H1 (cell line): ENCODE data around the gene KRTAP2-3. TPM values are rescaled to one million over a fixed set of nuclear protein-coding genes. Genes with fewer than 3 reads are reported as not detected.

ENCODE experiments used
- CTCF ChIA-PET: fragments of 300-600 bp; sonication (Branson Sonifier 250); formaldehyde crosslinking; loops from one replicate; lab custom pipeline; 2021; ENCODE audit not compliant: partially characterized antibody; lab: Charles Lee
- POLR2A ChIA-PET: fragments of 300-600 bp; sonication (Branson Sonifier 250); formaldehyde crosslinking; loops from one replicate; lab custom pipeline; 2021; ENCODE audit warnings: inconsistent platforms; ENCODE audit not compliant: partially characterized antibody; lab: Charles Lee
- DNase-seq, 2 experiments: peaks; one replicate each; pipeline versions ENCODE4 v3.0.0 to v3.0.0-alpha.2; 2010 to 2022; ENCODE audit warnings: low spot score in 2 of 2, low read depth in 1 of 2, mixed read lengths in 1 of 2
- FAIRE-seq: peaks from 2 replicates; lab custom pipeline; 2011; peaks lifted over from hg19 to GRCh38; lab: Jason Lieb, UNC
- H2AFZ ChIP-seq: 2 replicates; pipeline ENCODE4 v1.8.1; 2012; ENCODE audit warnings: low read length, inconsistent platforms
- H2AK5ac ChIP-seq: 2 replicates; pipeline ENCODE4 v1.6.1; 2013; ENCODE audit warnings: low read depth, low read length
- H2BK120ac ChIP-seq: replicated peaks from 2 replicates; pipeline ENCODE3; 2013; ENCODE audit warnings: low read depth, low read length, inconsistent platforms
- H2BK12ac ChIP-seq: 2 replicates; pipeline ENCODE4 v1.6.1; 2013; ENCODE audit warnings: low read depth, low read length
- H2BK15ac ChIP-seq: 2 replicates; pipeline ENCODE4 v1.6.1; 2013; ENCODE audit warnings: low read length
- H2BK20ac ChIP-seq: 2 replicates; pipeline ENCODE4 v1.6.1; 2013; ENCODE audit warnings: low read length
- H2BK5ac ChIP-seq: 2 replicates; pipeline ENCODE4 v1.6.1; 2013; ENCODE audit warnings: low read depth, low read length
- H3K14ac ChIP-seq: 2 replicates; pipeline ENCODE4 v1.6.1; 2013; ENCODE audit warnings: inconsistent platforms; ENCODE audit not compliant: insufficient read length
- H3K18ac ChIP-seq: 2 replicates; pipeline ENCODE4 v1.6.1; 2013; ENCODE audit warnings: low read length; ENCODE audit errors: extremely low read depth
- H3K23ac ChIP-seq: 2 replicates; pipeline ENCODE4 v1.6.1; 2013; ENCODE audit warnings: inconsistent platforms; ENCODE audit not compliant: insufficient read length
- H3K23me2 ChIP-seq: 2 replicates; pipeline ENCODE4 v1.6.1; 2013; ENCODE audit warnings: low read depth, low read length
- H3K27ac ChIP-seq: 2 replicates; pipeline ENCODE4 v1.6.1; 2011; ENCODE audit warnings: low read depth, low read length, inconsistent platforms
- H3K27me3 ChIP-seq, 4 experiments: replicated peaks in 1 of 4; 1 replicate in 1 of 4; 2 replicates in 3 of 4; pipeline versions ENCODE4 v1.6.1 to v1.8.1; 2011 to 2013; ENCODE audit warnings: low read length in 3 of 4, mild to moderate bottlenecking in 3 of 4, inconsistent platforms in 2 of 4, mixed read lengths in 2 of 4, moderate library complexity in 1 of 4; ENCODE audit not compliant: control insufficient read depth in 3 of 4, insufficient read depth in 3 of 4; ENCODE audit errors: extremely low read depth in 1 of 4
- H3K36me3 ChIP-seq, 4 experiments: 2 replicates each; pipeline versions ENCODE4 v1.6.1 to v1.8.1; 2011 to 2013; ENCODE audit warnings: mild to moderate bottlenecking in 4 of 4, low read length in 3 of 4, moderate library complexity in 2 of 4, control low read depth in 1 of 4, inconsistent platforms in 1 of 4; ENCODE audit not compliant: insufficient read depth in 4 of 4, control insufficient read depth in 2 of 4
- H3K4ac ChIP-seq: replicated peaks from 2 replicates; pipeline ENCODE3; 2013; ENCODE audit warnings: low read length, low read depth, mixed read lengths, inconsistent platforms; ENCODE audit not compliant: insufficient read length
- H3K4me1 ChIP-seq, 4 experiments: replicated peaks in 1 of 4; 1 replicate in 1 of 4; 2 replicates in 3 of 4; pipeline versions ENCODE4 v1.6.1 to v1.8.1; 2011 to 2013; ENCODE audit warnings: low read length in 3 of 4, inconsistent platforms in 2 of 4, mixed read lengths in 1 of 4; ENCODE audit not compliant: insufficient read depth in 4 of 4, control insufficient read depth in 3 of 4
- H3K4me2 ChIP-seq, 2 experiments: 2 replicates each; pipeline versions ENCODE4 v1.6.1 to v1.8.1; 2011 to 2013; ENCODE audit warnings: low read depth in 2 of 2, low read length in 2 of 2, control low read depth in 1 of 2, inconsistent platforms in 1 of 2, mild to moderate bottlenecking in 1 of 2; ENCODE audit not compliant: insufficient read depth in 1 of 2
- H3K4me3 ChIP-seq, 4 experiments: fragments of 200-600, 300-600 bp in 1 of 4; sonication (generic), shearing (Covaris generic), sonication (Bioruptor Twin) in 1 of 4; 2 replicates each; pipeline versions ENCODE4 v1.5.1 to v1.8.1; 2011 to 2016; ENCODE audit warnings: low read length in 4 of 4, low read depth in 3 of 4, control low read depth in 2 of 4, inconsistent platforms in 2 of 4, mild to moderate bottlenecking in 2 of 4, mixed read lengths in 1 of 4, moderate library complexity in 1 of 4; ENCODE audit not compliant: insufficient read depth in 2 of 4; ENCODE audit errors: extremely low read depth in 1 of 4
- H3K56ac ChIP-seq: replicated peaks from 2 replicates; pipeline ENCODE3; 2013; ENCODE audit warnings: low read depth, mild to moderate bottlenecking, mixed read lengths, low read length, inconsistent platforms; ENCODE audit not compliant: insufficient read length
- H3K79me1 ChIP-seq: 2 replicates; pipeline ENCODE4 v1.6.1; 2013; ENCODE audit warnings: low read depth, low read length, control low read depth
- H3K79me2 ChIP-seq, 2 experiments: 2 replicates each; pipeline versions ENCODE4 v1.6.1 to v1.8.1; 2012 to 2013; ENCODE audit warnings: low read length in 2 of 2, mild to moderate bottlenecking in 2 of 2, inconsistent platforms in 1 of 2; ENCODE audit not compliant: insufficient read depth in 2 of 2, control insufficient read depth in 1 of 2
- H3K9ac ChIP-seq, 4 experiments: replicated peaks in 1 of 4; 1 replicate in 1 of 4; 2 replicates in 3 of 4; pipeline versions ENCODE4 v1.6.1 to v1.8.1; 2011 to 2013; ENCODE audit warnings: low read depth in 3 of 4, low read length in 3 of 4, control low read depth in 2 of 4, mild to moderate bottlenecking in 2 of 4, moderate library complexity in 2 of 4, inconsistent platforms in 1 of 4; ENCODE audit errors: extremely low read depth in 1 of 4
- H3K9me3 ChIP-seq, 2 experiments: 2 replicates each; pipeline versions ENCODE4 v1.6.1 to v1.8.1; 2012 to 2013; ENCODE audit warnings: mild to moderate bottlenecking in 2 of 2, moderate library complexity in 2 of 2, control low read depth in 1 of 2, inconsistent platforms in 1 of 2, low read depth in 1 of 2, low read length in 1 of 2, mixed read lengths in 1 of 2; ENCODE audit not compliant: insufficient read depth in 2 of 2
- H4K20me1 ChIP-seq, 2 experiments: replicated peaks in 1 of 2; 2 replicates each; pipeline versions ENCODE3 to v1.8.1; 2011 to 2013; ENCODE audit warnings: inconsistent platforms in 2 of 2, low read length in 2 of 2, mild to moderate bottlenecking in 1 of 2; ENCODE audit not compliant: insufficient read depth in 2 of 2, control insufficient read depth in 1 of 2
- H4K5ac ChIP-seq: 2 replicates; pipeline ENCODE4 v1.6.1; 2013; ENCODE audit warnings: low read length, low read depth, mixed read lengths, inconsistent platforms; ENCODE audit not compliant: insufficient read length
- H4K8ac ChIP-seq: 2 replicates; pipeline ENCODE4 v1.8.0; 2013; ENCODE audit warnings: mild to moderate bottlenecking, moderate library complexity, low read length, inconsistent platforms; ENCODE audit not compliant: insufficient read depth; ENCODE audit errors: extremely low read depth
- H4K91ac ChIP-seq: replicated peaks from 2 replicates; pipeline ENCODE3; 2013; ENCODE audit warnings: low read length, mixed read lengths, inconsistent platforms; ENCODE audit not compliant: insufficient read length
- BCL11A ChIP-seq, 2 experiments: IDR thresholded peaks; one replicate each; pipeline ENCODE4 v1.6.1; 2011; ENCODE audit warnings: low read depth in 2 of 2, low read length in 2 of 2, mild to moderate bottlenecking in 2 of 2
- CTBP2 ChIP-seq: IDR thresholded peaks from 2 replicates; pipeline ENCODE4 v1.7.0; 2011; ENCODE audit warnings: borderline replicate concordance, mild to moderate bottlenecking, moderate library complexity, mixed read lengths, low read length; ENCODE audit not compliant: insufficient read depth, insufficient read length
- CTCF ChIP-seq, 3 experiments: IDR thresholded peaks; 1 replicate in 2 of 3; 2 replicates in 1 of 3; pipeline versions ENCODE4 v1.5.1 to v1.6.1; 2011; ENCODE audit warnings: low read length in 3 of 3, mild to moderate bottlenecking in 3 of 3, inconsistent platforms in 2 of 3, low read depth in 1 of 3, moderate library complexity in 1 of 3; ENCODE audit not compliant: insufficient read depth in 1 of 3; ENCODE audit errors: control extremely low read depth in 1 of 3
- FOSL1 ChIP-seq: IDR thresholded peaks from 2 replicates; pipeline ENCODE4 v1.6.1; 2011; ENCODE audit warnings: mild to moderate bottlenecking, low read depth, low read length, moderate library complexity; ENCODE audit not compliant: insufficient read depth
- GTF2F1 ChIP-seq: IDR thresholded peaks from 2 replicates; pipeline ENCODE4 v1.6.1; 2012; ENCODE audit warnings: low read depth, low read length, improper control_type of control experiment, borderline replicate concordance
- POLR2AphosphoS5 ChIP-seq: IDR thresholded peaks from 2 replicates; pipeline ENCODE4 v1.6.1; 2011; ENCODE audit warnings: low read depth, low read length
- RBBP5 ChIP-seq: IDR thresholded peaks from 2 replicates; pipeline ENCODE4 v1.7.1; 2012; ENCODE audit warnings: low read depth, mild to moderate bottlenecking, inconsistent platforms, low read length, moderate library complexity, borderline replicate concordance
- SAP30 ChIP-seq: fragments of 300-600 bp; sonication (generic); IDR thresholded peaks from 2 replicates; pipeline ENCODE4 v1.7.1; 2012; ENCODE audit warnings: low read length, moderate library complexity, mild to moderate bottlenecking, inconsistent platforms; ENCODE audit not compliant: insufficient read depth, insufficient replicate concordance
- SIRT6 ChIP-seq: IDR thresholded peaks from one replicate; pipeline ENCODE4 v1.7.1; 2012; ENCODE audit warnings: low read length, inconsistent platforms
- SRF ChIP-seq: IDR thresholded peaks from 2 replicates; pipeline ENCODE4 v1.6.1; 2011; ENCODE audit warnings: mild to moderate bottlenecking, low read depth, low read length, moderate library complexity
- TAF7 ChIP-seq: optimal IDR thresholded peaks from 2 replicates; pipeline ENCODE3; 2011; ENCODE audit warnings: low read depth, mild to moderate bottlenecking, inconsistent platforms, low read length, moderate library complexity, borderline replicate concordance
- WGBS, 2 experiments: shearing (Covaris generic) in 1 of 2; methylation state at CpG; one replicate each; pipeline versions ENCODE4 v1.1.6 to v1.1.7; 2013 to 2015; ENCODE audit warnings: low lambda C conversion rate in 2 of 2, mixed read lengths in 2 of 2, inconsistent platforms in 1 of 2, low coverage in 1 of 2, missing lambda C conversion rate in 1 of 2; ENCODE audit not compliant: insufficient replicate concordance in 2 of 2, insufficient coverage in 1 of 2, insufficient read length in 1 of 2; ENCODE audit errors: extremely low coverage in 1 of 2, missing lambda C conversion rate in 1 of 2; 5-methylcytosine and 5-hydroxymethylcytosine counted together
- polyA plus RNA-seq, 7 experiments: library from polyadenylated mRNA; depleted of rRNA in 3 of 7; stranded (reverse) in 5 of 7; unstranded in 2 of 7; fragments of >200 nt in 5 of 7; fragments of 200-250 nt in 2 of 7; gene quantifications; 1 replicate in 5 of 7; 2 replicates in 1 of 7; 4 replicates in 1 of 7; pipeline versions ENCODE4 v1.2.1 to v1.2.3, GENCODE V29; 2011 to 2013; ENCODE audit warnings: missing spikeins in 2 of 7, mixed read lengths in 2 of 7
- total RNA-seq: library from RNA; stranded (reverse); fragmentation: NEBNext Ultra II Directional; extraction: Animal tissue kit (Norgen Biotek cat#: 25700); gene quantifications from 2 replicates; pipeline ENCODE4 v1.2.1, GENCODE V29; 2021

Gene KRTAP2-3
- total and polyA plus RNA-seq, 2 of the 8 experiments (the other 6 are each of a cell fraction or from before 2014, with no cell fraction given) = not detected

GRCh38 chr17:41024697-41025096 is 35.2 kb downstream of the KRTAP2-3 start:
- Histone ChIP-seq H3K4me1 (no peaks in the 10 kb centered on the region; a peak in 1 of 7 replicates), H3K14ac (no peak overlapping the region), H3K4me3 (no peak overlapping the region), H3K79me1 (no peaks in the 10 kb centered on the region), H4K91ac (no peak overlapping the region), H2BK12ac (no peak overlapping the region), H3K9ac (no peak overlapping the region), H3K9me3 (no peaks in the 10 kb centered on the region), H2BK20ac (no peak overlapping the region), H3K79me2 (no peaks in the 10 kb centered on the region), H2BK5ac (no peak overlapping the region), H4K5ac (no peak overlapping the region), H4K20me1 (no peaks in the 10 kb centered on the region), H2AK5ac (no peak overlapping the region), H3K23ac (no peak overlapping the region), H2BK120ac (no peak overlapping the region), H3K27me3 (no peaks in the 10 kb centered on the region), H3K36me3 (no peaks in the 10 kb centered on the region), H3K4ac (no peak overlapping the region), H2AFZ (no peak overlapping the region), H4K8ac (no peak overlapping the region), H3K4me2 (no peak overlapping the region), H3K18ac (no peak overlapping the region), H2BK15ac (no peak overlapping the region), H3K27ac (no peak overlapping the region), H3K56ac (no peak overlapping the region), H3K23me2 (no peaks in the 10 kb centered on the region)
- ChIA-PET CTCF (interaction anchor here (1.1 to 1.2 kb wide), 2 partner anchors 8 to 93 kb away, joined by 3 read pairs; no protein-coding TSS in a partner anchor), POLR2A (interaction anchor here (0.6 kb wide), 1 partner anchor 30 kb away, joined by 3 read pairs; no protein-coding TSS in a partner anchor)
- FAIRE-seq (no peak), DNase-seq (no peak)
- 91 to 100% methylated on average over 2 to 3 of the region's 3 CpGs for WGBS, 2 experiments
- TF ChIP-seq TAF7 (no peak), SIRT6 (no peak), GTF2F1 (no peak), RBBP5 (no peak), SAP30 (no peak), CTCF (IDR thresholded peaks at IDR 0.05; ENCODE audit: control extremely low read depth in 1 of 3, insufficient read depth in 1 of 3, low read depth in 1 of 3, low read length in 3 of 3) (no peak), POLR2AphosphoS5 (no peak), CTBP2 (no peak), FOSL1 (no peak), BCL11A (IDR thresholded peaks at IDR 0.05; ENCODE audit: low read depth in 2 of 2, low read length in 2 of 2) (no peak), SRF (no peak)
